Activated naive CD8-positive, alpha-beta T cell treated with anti-CD3 and anti-CD28 coated beads, Interleukin-2, amount 10 ng/mL, durations not matched to agents 7 days and 5 days (primary cell): Measurements from ENCODE around the gene GABBR2. TPM values are rescaled to one million over a fixed set of nuclear protein-coding genes. Genes with fewer than 3 reads are reported as not detected.

Experiments used
- ATAC-seq: fragments of 150-1000 bp; cut with Tn5 transposase; one replicate; pipeline ENCODE4 v1.10.0; 2021; ENCODE audit warnings: low read depth, moderate library complexity
- POLR2A ChIA-PET: fragments of 350-600 bp; sonication (Branson Sonifier 250); formaldehyde crosslinking; loops from one replicate; lab custom pipeline; 2021; ENCODE audit warnings: antibody characterized with exemption; lab: Charles Lee
- DNase-seq: peaks from one replicate; pipeline ENCODE4 v3.0.0; 2021
- H3K27ac Mint-ChIP-seq: one replicate; pipeline ENCODE4 v1.8.0; 2022; ENCODE audit warnings: mild to moderate bottlenecking, mixed read lengths
- H3K27me3 Mint-ChIP-seq: one replicate; pipeline ENCODE4 v1.8.0; 2022; ENCODE audit warnings: mild to moderate bottlenecking, moderate library complexity, mixed read lengths
- H3K36me3 Mint-ChIP-seq: one replicate; pipeline ENCODE4 v1.8.0; 2021; ENCODE audit warnings: mild to moderate bottlenecking, mixed read lengths
- H3K4me1 Mint-ChIP-seq: one replicate; pipeline ENCODE4 v1.8.0; 2021; ENCODE audit warnings: mixed read lengths
- H3K4me3 Mint-ChIP-seq: one replicate; pipeline ENCODE4 v1.8.0; 2022; ENCODE audit warnings: mild to moderate bottlenecking, moderate library complexity, mixed read lengths
- H3K9me3 Mint-ChIP-seq: one replicate; pipeline ENCODE4 v1.8.0; 2021; ENCODE audit warnings: mixed read lengths
- total RNA-seq, 2 experiments: library from RNA; stranded (reverse); gene quantifications; one replicate each; pipeline ENCODE4 v1.2.3, GENCODE V29; 2021

Gene GABBR2
- total RNA-seq, 2 experiments from 2014 or later, result not detected

GRCh38 chr9:98551511-98552286 lies 157.0 kb downstream of the GABBR2 start:
- no peak for ATAC-seq
- no peaks in the 10 kb centered on the region for H3K9me3 Mint-ChIP-seq
- POLR2A ChIA-PET, result no interaction called here
- no peak overlapping the region for H3K27ac Mint-ChIP-seq
- H3K27me3 Mint-ChIP-seq, result peaks cover 16% of the 10 kb centered on the region
- H3K4me1 Mint-ChIP-seq, result no peaks in the 10 kb centered on the region
- H3K4me3 Mint-ChIP-seq, result no peak overlapping the region
- DNase-seq, result no peak
- H3K36me3 Mint-ChIP-seq, result no peaks in the 10 kb centered on the region

- no peaks in the 10 kb centered on the region for H3K36me3 Mint-ChIP-seq
These were observed 158.4 kb downstream of the GABBR2 start for GRCh38 chr9:98550206-98550820.

GRCh38 chr9:98549401-98549800 lies 159.3 kb downstream of the GABBR2 start:
- ATAC-seq (no peak), DNase-seq (no peak)
- Mint-ChIP-seq H3K36me3 (no peaks in the 10 kb centered on the region), H3K27me3 (peaks cover 17% of the 10 kb centered on the region), H3K9me3 (no peaks in the 10 kb centered on the region), H3K4me3 (no peak overlapping the region), H3K4me1 (no peaks in the 10 kb centered on the region), H3K27ac (no peak overlapping the region)
- POLR2A ChIA-PET, result no interaction called here

More at GRCh38 chr9:98550206-98550820, 158.4 kb downstream of the GABBR2 start:
- Mint-ChIP-seq H3K27ac (no peak overlapping the region), H3K4me1 (no peaks in the 10 kb centered on the region), H3K27me3 (peaks cover 17% of the 10 kb centered on the region), H3K9me3 (no peaks in the 10 kb centered on the region), H3K4me3 (no peak overlapping the region)
- ATAC-seq, result no peak
- DNase-seq, result no peak
- POLR2A ChIA-PET, result no interaction called here

- POLR2A ChIA-PET, result no interaction called here
- no peak for ATAC-seq
- DNase-seq, result no peak
- Mint-ChIP-seq H3K4me1 (peaks cover 2% of the 10 kb centered on the region), H3K27me3 (peaks cover 25% of the 10 kb centered on the region), H3K4me3 (no peak overlapping the region), H3K27ac (no peak overlapping the region), H3K9me3 (no peaks in the 10 kb centered on the region), H3K36me3 (no peaks in the 10 kb centered on the region)
These were observed 161.1 kb downstream of the GABBR2 start for GRCh38 chr9:98547606-98548005.

- H3K9me3 Mint-ChIP-seq, result no peaks in the 10 kb centered on the region
- ATAC-seq (no peak), DNase-seq (no peak)
- H3K36me3 Mint-ChIP-seq, result no peaks in the 10 kb centered on the region
- H3K4me3 Mint-ChIP-seq, result no peak overlapping the region
- peaks cover 2% of the 10 kb centered on the region for H3K4me1 Mint-ChIP-seq
- H3K27ac Mint-ChIP-seq, result no peak overlapping the region
- POLR2A ChIA-PET, result no interaction called here
- H3K27me3 Mint-ChIP-seq, result peaks cover 33% of the 10 kb centered on the region
These were observed 163.7 kb downstream of the GABBR2 start for GRCh38 chr9:98545021-98545420.

GRCh38 chr9:98541684-98542230 lies 167.0 kb downstream of the GABBR2 start:
- H3K36me3 Mint-ChIP-seq, result no peaks in the 10 kb centered on the region
- no peaks in the 10 kb centered on the region for H3K9me3 Mint-ChIP-seq
- no peak overlapping the region for H3K4me3 Mint-ChIP-seq
- no peak overlapping the region for H3K27ac Mint-ChIP-seq
- POLR2A ChIA-PET, result no interaction called here
- DNase-seq (no peak), ATAC-seq (no peak)
- H3K27me3 Mint-ChIP-seq, result peaks cover 23% of the 10 kb centered on the region
- H3K4me1 Mint-ChIP-seq, result peaks cover 2% of the 10 kb centered on the region

- peaks cover 19% of the 10 kb centered on the region for H3K27me3 Mint-ChIP-seq
- H3K9me3 Mint-ChIP-seq, result no peaks in the 10 kb centered on the region
- no peak overlapping the region for H3K27ac Mint-ChIP-seq
- DNase-seq (no peak), ATAC-seq (no peak)
- peaks cover 2% of the 10 kb centered on the region for H3K4me1 Mint-ChIP-seq
- POLR2A ChIA-PET, result no interaction called here
- no peaks in the 10 kb centered on the region for H3K36me3 Mint-ChIP-seq
- H3K4me3 Mint-ChIP-seq, result no peak overlapping the region
These were observed 168.3 kb downstream of the GABBR2 start for GRCh38 chr9:98540476-98540875.

- Mint-ChIP-seq H3K4me3 (no peak overlapping the region), H3K4me1 (peaks cover 2% of the 10 kb centered on the region), H3K36me3 (no peaks in the 10 kb centered on the region), H3K27ac (no peak overlapping the region), H3K27me3 (peaks cover 19% of the 10 kb centered on the region), H3K9me3 (no peaks in the 10 kb centered on the region)
- DNase-seq (no peak), ATAC-seq (no peak)
- POLR2A ChIA-PET, result no interaction called here
These were observed 168.8 kb downstream of the GABBR2 start for GRCh38 chr9:98539954-98540353.

- H3K9me3 Mint-ChIP-seq, result no peaks in the 10 kb centered on the region
- peaks cover 2% of the 10 kb centered on the region for H3K4me1 Mint-ChIP-seq
- H3K4me3 Mint-ChIP-seq, result no peak overlapping the region
- DNase-seq, result no peak
- peaks cover 13% of the 10 kb centered on the region for H3K27me3 Mint-ChIP-seq
- POLR2A ChIA-PET, result no interaction called here
- H3K36me3 Mint-ChIP-seq, result no peaks in the 10 kb centered on the region
- H3K27ac Mint-ChIP-seq, result no peak overlapping the region
- no peak for ATAC-seq
These were observed 170.1 kb downstream of the GABBR2 start for GRCh38 chr9:98538626-98539031.

- POLR2A ChIA-PET, result no interaction called here
- peaks cover 15% of the 10 kb centered on the region for H3K27me3 Mint-ChIP-seq
- no peak for DNase-seq
- no peak overlapping the region for H3K4me3 Mint-ChIP-seq
- H3K9me3 Mint-ChIP-seq, result no peaks in the 10 kb centered on the region
- H3K27ac Mint-ChIP-seq, result no peak overlapping the region
- H3K4me1 Mint-ChIP-seq, result peaks cover 2% of the 10 kb centered on the region
- no peaks in the 10 kb centered on the region for H3K36me3 Mint-ChIP-seq
- no peak for ATAC-seq
These were observed 170.5 kb downstream of the GABBR2 start for GRCh38 chr9:98538203-98538602.

- ATAC-seq, result no peak
- peak; percentile 41 for DNase-seq
- H3K4me1 Mint-ChIP-seq, result no peaks in the 10 kb centered on the region
- no peaks in the 10 kb centered on the region for H3K36me3 Mint-ChIP-seq
- no peak overlapping the region for H3K27ac Mint-ChIP-seq
- H3K27me3 Mint-ChIP-seq, result peaks cover 14% of the 10 kb centered on the region
- POLR2A ChIA-PET, result no interaction called here
- H3K4me3 Mint-ChIP-seq, result no peak overlapping the region
- H3K9me3 Mint-ChIP-seq, result no peaks in the 10 kb centered on the region
These were observed 172.1 kb downstream of the GABBR2 start for GRCh38 chr9:98536542-98537173.

GRCh38 chr9:98533866-98534265 lies 174.9 kb downstream of the GABBR2 start:
- H3K4me1 Mint-ChIP-seq, result no peaks in the 10 kb centered on the region
- no peaks in the 10 kb centered on the region for H3K9me3 Mint-ChIP-seq
- no peak overlapping the region for H3K27ac Mint-ChIP-seq
- no peak for DNase-seq
- ATAC-seq, result no peak
- POLR2A ChIA-PET, result no interaction called here
- H3K36me3 Mint-ChIP-seq, result no peaks in the 10 kb centered on the region
- H3K27me3 Mint-ChIP-seq, result peaks cover 9% of the 10 kb centered on the region
- no peak overlapping the region for H3K4me3 Mint-ChIP-seq

GRCh38 chr9:98533132-98533531 lies 175.6 kb downstream of the GABBR2 start:
- no peak overlapping the region for H3K4me3 Mint-ChIP-seq
- POLR2A ChIA-PET, result no interaction called here
- ATAC-seq (no peak), DNase-seq (no peak)
- H3K9me3 Mint-ChIP-seq, result no peaks in the 10 kb centered on the region
- H3K27ac Mint-ChIP-seq, result no peak overlapping the region
- H3K4me1 Mint-ChIP-seq, result no peaks in the 10 kb centered on the region
- H3K27me3 Mint-ChIP-seq, result peaks cover 11% of the 10 kb centered on the region
- no peaks in the 10 kb centered on the region for H3K36me3 Mint-ChIP-seq
